SK-N-SH (cell line): ENCODE data around the gene ATP1A4. TPM values are rescaled to one million over a fixed set of nuclear protein-coding genes. Genes with fewer than 3 reads are reported as not detected.

ENCODE experiments used
- CTCF ChIA-PET: fragments of 300-600, 350-600 bp; formaldehyde crosslinking; extraction: SDS; loops from one replicate; lab custom pipeline; 2021; lab: Yijun Ruan, JAX
- POLR2A ChIA-PET: fragments of 350-600 bp; sonication (Branson Sonifier 250); formaldehyde crosslinking; extraction: SDS; loops from one replicate; lab custom pipeline; 2020; ENCODE audit warnings: antibody characterized with exemption, inconsistent platforms; lab: Yijun Ruan, JAX
- DNase-seq: peaks from one replicate; pipeline ENCODE4 v3.0.0; 2012
- H2AFZ ChIP-seq: fragments of 200-600 bp; sonication (generic); 2 replicates; pipeline ENCODE4 v1.8.1; 2016; ENCODE audit warnings: antibody characterized with exemption, mild to moderate bottlenecking, low read depth
- H3F3A ChIP-seq: fragments of 200-600 bp; sonication (generic); replicated peaks from 2 replicates; pipeline ENCODE3; 2016; ENCODE audit warnings: antibody characterized with exemption, mild to moderate bottlenecking; ENCODE audit not compliant: insufficient read depth
- H3K27ac ChIP-seq, 2 experiments: fragments of 200-500 bp in 1 of 2; fragments of 200-600 bp in 1 of 2; sonication (Bioruptor generic) in 1 of 2; sonication (generic), shearing (Covaris generic) in 1 of 2; 2 replicates each; pipeline versions ENCODE4 v1.5.1 to v1.6.1; 2014 to 2016; ENCODE audit warnings: low read depth in 2 of 2, inconsistent platforms in 1 of 2, low read length in 1 of 2, mild to moderate bottlenecking in 1 of 2, mixed read lengths in 1 of 2
- H3K27me3 ChIP-seq: fragments of 200-600 bp; sonication (generic), shearing (Covaris generic); 2 replicates; pipeline ENCODE4 v1.6.1; 2016; ENCODE audit warnings: mixed run types; ENCODE audit not compliant: insufficient read depth
- H3K36me3 ChIP-seq, 2 experiments: fragments of 200-500 bp in 1 of 2; fragments of 200-600 bp in 1 of 2; sonication (Bioruptor generic) in 1 of 2; sonication (generic) in 1 of 2; replicated peaks in 1 of 2; 2 replicates each; pipeline versions ENCODE3 to v1.5.1; 2014 to 2016; ENCODE audit warnings: low read length in 1 of 2, mild to moderate bottlenecking in 1 of 2; ENCODE audit not compliant: insufficient read depth in 2 of 2, control insufficient read depth in 1 of 2
- H3K4me1 ChIP-seq, 2 experiments: fragments of 200-500 bp in 1 of 2; fragments of 200-600 bp in 1 of 2; sonication (Bioruptor generic) in 1 of 2; sonication (generic), shearing (Covaris generic) in 1 of 2; 2 replicates each; pipeline versions ENCODE4 v1.5.1 to v1.6.1; 2014 to 2016; ENCODE audit warnings: low read depth in 1 of 2, low read length in 1 of 2, mixed run types in 1 of 2; ENCODE audit not compliant: insufficient read depth in 2 of 2, control insufficient read depth in 1 of 2
- H3K4me2 ChIP-seq: fragments of 200-600 bp; sonication (generic), shearing (Covaris generic); 2 replicates; pipeline ENCODE4 v1.6.1; 2017; ENCODE audit warnings: mixed run types
- H3K4me3 ChIP-seq, 2 experiments: fragments of 200-500 bp in 1 of 2; fragments of 200-600 bp in 1 of 2; sonication (Bioruptor generic) in 1 of 2; sonication (generic), shearing (Covaris generic) in 1 of 2; 2 replicates each; pipeline versions ENCODE4 v1.5.1 to v1.8.1; 2014 to 2016; ENCODE audit warnings: low read depth in 2 of 2, inconsistent platforms in 1 of 2, low read length in 1 of 2, mild to moderate bottlenecking in 1 of 2, mixed read lengths in 1 of 2, moderate library complexity in 1 of 2
- H3K79me2 ChIP-seq: fragments of 200-600 bp; sonication (generic); 2 replicates; pipeline ENCODE4 v1.8.1; 2017; ENCODE audit warnings: mild to moderate bottlenecking; ENCODE audit not compliant: insufficient read depth
- H3K9ac ChIP-seq: fragments of 200-600 bp; sonication (generic); 2 replicates; pipeline ENCODE4 v1.6.1; 2017; ENCODE audit warnings: mixed run types
- H3K9me2 ChIP-seq: fragments of 200-600 bp; sonication (generic); 2 replicates; pipeline ENCODE4 v1.6.1; 2017; ENCODE audit warnings: mixed run types
- H3K9me3 ChIP-seq: fragments of 200-600 bp; sonication (generic); 2 replicates; pipeline ENCODE4 v1.6.1; 2017; ENCODE audit warnings: mixed run types, mild to moderate bottlenecking, moderate library complexity
- H4K20me1 ChIP-seq: fragments of 200-600 bp; sonication (generic); 2 replicates; pipeline ENCODE4 v1.6.1; 2017; ENCODE audit warnings: mild to moderate bottlenecking, mixed run types; ENCODE audit not compliant: insufficient read depth
- CHD2 ChIP-seq: fragments of 150-350 bp; IDR thresholded peaks from 2 replicates; pipeline ENCODE4 v1.6.1; 2018; ENCODE audit warnings: low read length; ENCODE audit not compliant: partially characterized antibody
- ELF1 ChIP-seq: IDR thresholded peaks from 2 replicates; pipeline ENCODE4 v1.4.0; 2012
- EP300 ChIP-seq, 2 experiments: IDR thresholded peaks; 2 replicates each; pipeline versions ENCODE4 v1.4.0 to v1.6.1; 2012; ENCODE audit warnings: borderline replicate concordance in 1 of 2, low read depth in 1 of 2, low read length in 1 of 2
- EZH2phosphoT487 ChIP-seq: fragments of 200-600 bp; sonication (generic); IDR thresholded peaks from 2 replicates; pipeline ENCODE4 v1.6.1; 2017; ENCODE audit warnings: low read depth, mixed run types, mild to moderate bottlenecking, antibody characterized with exemption, moderate library complexity, borderline replicate concordance
- FOXJ3 ChIP-seq: sonication (generic); formaldehyde crosslinking; IDR thresholded peaks from 2 replicates; pipeline ENCODE4 v1.5.1; 2020; ENCODE audit warnings: mild to moderate bottlenecking, missing genetic modification reagents
- FOXM1 ChIP-seq: IDR thresholded peaks from 2 replicates; pipeline ENCODE4 v1.4.0; 2012; ENCODE audit warnings: low read depth, mild to moderate bottlenecking
- GABPA ChIP-seq: IDR thresholded peaks from 2 replicates; pipeline ENCODE4 v1.4.0; 2012; ENCODE audit warnings: low read depth, mild to moderate bottlenecking
- MEF2A ChIP-seq: IDR thresholded peaks from 2 replicates; pipeline ENCODE4 v1.4.0; 2012; ENCODE audit warnings: low read depth, borderline replicate concordance
- MXI1 ChIP-seq: IDR thresholded peaks from 2 replicates; pipeline ENCODE4 v1.6.1; 2012; ENCODE audit warnings: mild to moderate bottlenecking, low read depth, low read length, improper control_type of control experiment
- RAD21 ChIP-seq: IDR thresholded peaks from 2 replicates; pipeline ENCODE4 v1.6.1; 2012; ENCODE audit warnings: mild to moderate bottlenecking, low read length
- RFX5 ChIP-seq: IDR thresholded peaks from 2 replicates; pipeline ENCODE4 v1.6.1; 2012; ENCODE audit warnings: mild to moderate bottlenecking, improper control_type of control experiment, low read length
- SIN3A ChIP-seq: IDR thresholded peaks from 2 replicates; pipeline ENCODE4 v1.6.1; 2012; ENCODE audit warnings: low read depth, mild to moderate bottlenecking, low read length, moderate library complexity, borderline replicate concordance
- WGBS: methylation state at CpG from one replicate; pipeline ENCODE4 v1.1.6; 2017; ENCODE audit warnings: low lambda C conversion rate; 5-methylcytosine and 5-hydroxymethylcytosine counted together
- polyA plus RNA-seq, 3 experiments: library from polyadenylated mRNA; depleted of rRNA; stranded (reverse); fragments of >200 nt; gene quantifications; 2 replicates each; pipeline ENCODE4 v1.2.3, GENCODE V29; 2012
- TF ChIP-seq, protein P1 (sequence below): IDR thresholded peaks from 2 replicates; pipeline ENCODE4; 2012

ATP1A4 gene
- polyA plus RNA-seq, 1 of the 3 experiments (the other 2 are of a cell fraction) = not detected

DNA sequence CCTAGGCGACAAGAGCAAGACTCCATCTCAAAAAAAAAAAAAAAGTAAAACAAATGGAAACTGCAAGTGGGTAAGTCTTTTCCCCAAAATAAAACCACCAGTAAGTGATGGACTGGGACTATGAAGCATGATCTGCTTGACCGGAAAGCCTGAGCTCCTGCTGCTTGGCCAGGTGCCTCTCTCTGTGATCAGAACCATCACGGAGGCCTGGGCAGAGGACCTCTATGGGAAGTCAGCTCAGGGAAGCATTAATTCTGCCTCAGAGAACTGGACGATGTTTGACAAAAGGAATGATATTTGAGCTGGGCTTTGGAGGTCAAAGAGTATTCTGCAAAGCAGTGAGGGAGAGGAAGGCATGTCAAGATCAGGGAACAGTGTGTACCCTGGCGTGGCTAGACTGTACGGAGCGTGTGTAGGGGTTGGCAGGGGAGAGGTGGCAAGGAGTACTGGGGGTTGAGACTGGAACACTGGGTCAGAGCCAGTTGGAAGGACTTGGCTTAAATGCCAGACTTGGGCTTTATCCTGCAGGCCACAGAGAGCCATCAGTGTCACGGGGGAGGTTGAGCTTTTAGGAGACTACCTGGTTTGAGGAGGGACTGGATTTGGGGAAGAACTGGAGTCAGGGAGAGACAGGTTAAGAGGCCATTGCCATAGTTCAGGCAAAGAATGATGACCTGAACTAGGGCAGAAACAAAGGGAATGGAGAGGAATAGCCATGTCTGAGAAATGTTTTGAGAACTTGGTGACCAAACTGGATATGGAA is 19.4 kb upstream of the ATP1A4 start:
- 33% methylated on average over 8 of the region's 8 CpGs for WGBS

DNA sequence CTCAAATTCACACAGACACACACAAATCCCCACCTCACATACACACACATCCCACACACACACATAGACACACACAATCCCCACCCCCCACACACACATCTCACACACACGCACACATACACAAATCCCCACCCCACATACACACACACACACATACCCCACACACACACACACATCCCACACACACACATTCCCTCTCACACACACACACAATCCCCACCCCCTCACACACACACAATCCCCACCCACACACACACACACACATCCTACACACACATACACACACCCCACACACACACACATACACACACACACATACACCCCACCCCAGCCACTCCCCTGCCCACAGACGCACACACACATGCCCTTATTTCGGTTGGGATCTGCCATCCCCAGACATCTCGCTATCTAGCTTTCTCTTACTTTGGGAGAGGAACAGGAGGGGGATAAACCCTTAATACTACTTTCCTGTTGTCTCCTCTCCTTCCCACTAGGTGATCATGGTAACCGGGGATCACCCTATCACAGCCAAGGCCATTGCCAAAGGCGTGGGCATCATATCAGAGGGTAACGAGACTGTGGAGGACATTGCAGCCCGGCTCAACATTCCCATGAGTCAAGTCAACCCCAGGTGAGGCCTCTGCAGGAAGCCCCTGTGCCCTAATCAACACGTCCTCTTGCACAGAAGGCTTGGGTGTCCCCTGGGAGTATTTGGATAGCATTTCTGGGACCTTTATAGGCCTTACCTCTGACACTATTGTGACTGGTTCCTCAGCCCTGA is 17.2 kb upstream of the ATP1A4 start:
- CTCF ChIA-PET = no interaction called here
- TF ChIP-seq EP300 (IDR thresholded peaks at IDR 0.05; ENCODE audit: borderline replicate concordance in 1 of 2, low read depth in 1 of 2, low read length in 1 of 2) (no peak), RFX5 (no peak), FOXJ3 (no peak), ELF1 (no peak), GABPA (no peak), CHD2 (no peak), MEF2A (no peak), EZH2phosphoT487 (no peak)
- TF ChIP-seq, protein P1, sequence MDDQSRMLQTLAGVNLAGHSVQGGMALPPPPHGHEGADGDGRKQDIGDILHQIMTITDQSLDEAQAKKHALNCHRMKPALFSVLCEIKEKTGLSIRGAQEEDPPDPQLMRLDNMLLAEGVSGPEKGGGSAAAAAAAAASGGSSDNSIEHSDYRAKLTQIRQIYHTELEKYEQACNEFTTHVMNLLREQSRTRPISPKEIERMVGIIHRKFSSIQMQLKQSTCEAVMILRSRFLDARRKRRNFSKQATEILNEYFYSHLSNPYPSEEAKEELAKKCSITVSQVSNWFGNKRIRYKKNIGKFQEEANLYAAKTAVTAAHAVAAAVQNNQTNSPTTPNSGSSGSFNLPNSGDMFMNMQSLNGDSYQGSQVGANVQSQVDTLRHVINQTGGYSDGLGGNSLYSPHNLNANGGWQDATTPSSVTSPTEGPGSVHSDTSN = no peak

More for the DNA sequence above, 19.4 kb upstream of the ATP1A4 start:
- Histone ChIP-seq H3K27ac (no peak overlapping the region), H3K4me2 (no peak overlapping the region), H3K4me1 (no peaks in the 10 kb centered on the region), H3K9ac (no peak overlapping the region), H3K27me3 (0 out of 2 replicates have a peak, but pooled peaks cover 4% of the 10 kb centered on the region), H3K79me2 (no peaks in the 10 kb centered on the region), H3K9me3 (no peaks in the 10 kb centered on the region), H3K36me3 (no peaks in the 10 kb centered on the region), H3K4me3 (no peak overlapping the region), H3K9me2 (no peaks in the 10 kb centered on the region), H4K20me1 (no peaks in the 10 kb centered on the region), H3F3A (no peaks in the 10 kb centered on the region), H2AFZ (no peak overlapping the region)
- ChIA-PET POLR2A (no interaction called here), CTCF (interaction anchor here (1.4 kb wide), 1 partner anchor 47 kb away, joined by 3 read pairs; no protein-coding TSS in a partner anchor)
- DNase-seq = no peak
- TF ChIP-seq MXI1 = no peak
- TF ChIP-seq RAD21 = no peak
- TF ChIP-seq SIN3A = no peak
- no peak for TF ChIP-seq FOXM1

More for the DNA sequence above, 17.2 kb upstream of the ATP1A4 start:
- H3K9me3 ChIP-seq = no peaks in the 10 kb centered on the region
- POLR2A ChIA-PET = no interaction called here
- 0 out of 2 replicates have a peak, but pooled peaks cover 4% of the 10 kb centered on the region for H3K27me3 ChIP-seq
- WGBS = 53% methylated on average over 9 of the region's 9 CpGs
- H3K79me2 ChIP-seq = no peaks in the 10 kb centered on the region
- no peak for DNase-seq
- H3K9ac ChIP-seq = no peak overlapping the region
- no peaks in the 10 kb centered on the region for H3F3A ChIP-seq
- no peak overlapping the region for H3K27ac ChIP-seq
- H3K4me2 ChIP-seq = no peak overlapping the region
- no peak overlapping the region for H2AFZ ChIP-seq
- no peaks in the 10 kb centered on the region for H3K9me2 ChIP-seq
- H3K4me1 ChIP-seq = no peaks in the 10 kb centered on the region
- no peaks in the 10 kb centered on the region for H3K36me3 ChIP-seq
- H3K4me3 ChIP-seq = no peak overlapping the region
- H4K20me1 ChIP-seq = no peaks in the 10 kb centered on the region
